Body of pancreas (tissue), 4 donors: ENCODE data around the gene PPARGC1A. TPM values are rescaled to one million over a fixed set of nuclear protein-coding genes. Genes with fewer than 3 reads are reported as not detected.

Experiments
- ATAC-seq: fragments of 150-250 bp; one replicate; pipeline ENCODE4 v1.9.1; 2016
- DNase-seq, 4 donors: peaks; one replicate each; pipeline ENCODE4 v3.0.0-alpha.2; 2019
- H3K27ac ChIP-seq, 4 donors: fragments of 200-600 bp; sonication (generic); 1 replicate in 3 of 4; 2 replicates in 1 of 4; pipeline versions ENCODE4 v1.5.1 to v1.6.1; 2016 to 2019; ENCODE audit warnings: mild to moderate bottlenecking in 1 of 4, mixed read lengths in 1 of 4, moderate library complexity in 1 of 4
- H3K27me3 ChIP-seq, 2 donors: fragments of 200-600 bp; sonication (generic); one replicate each; pipeline ENCODE4 v1.6.0; 2016; ENCODE audit warnings: mild to moderate bottlenecking in 1 of 2
- H3K36me3 ChIP-seq, 2 donors: fragments of 200-600 bp; sonication (generic); replicated peaks in 1 of 2; 2 replicates each; pipeline ENCODE4 v1.5.1; 2016; ENCODE audit warnings: low read depth in 2 of 2; ENCODE audit not compliant: insufficient read depth in 1 of 2
- H3K4me1 ChIP-seq: fragments of 200-600 bp; sonication (generic); one replicate; pipeline ENCODE4 v1.6.0; 2016
- H3K4me3 ChIP-seq, 2 donors: fragments of 200-600 bp; sonication (generic); 1 replicate in 1 of 2; 2 replicates in 1 of 2; pipeline ENCODE4 v1.5.1; 2016 to 2019
- H3K9me3 ChIP-seq, 3 donors: fragments of 200-600 bp; sonication (generic); 1 replicate in 2 of 3; 2 replicates in 1 of 3; pipeline ENCODE4 v1.5.1; 2016
- POLR2A ChIP-seq, 3 donors: fragments of 450-650 bp; IDR thresholded peaks; one replicate each; pipeline ENCODE4 v1.6.1; 2016; ENCODE audit warnings: antibody characterized with exemption in 3 of 3, mild to moderate bottlenecking in 2 of 3
- WGBS, 2 donors: methylation state at CpG; one replicate each; pipeline ENCODE4 v1.1.5; 2017; 5-methylcytosine and 5-hydroxymethylcytosine counted together
- intact Hi-C: fragments of 100-400 bp; cut with DNase I; formaldehyde crosslinking; loops from one replicate; pipeline ENCODE4 v1.15.1; 2023
- total RNA-seq, 2 donors: library from RNA; depleted of rRNA; stranded (reverse); fragments of >200 nt; gene quantifications; one replicate each; pipeline ENCODE4 v1.1.0, GENCODE V29; 2016
- TF ChIP-seq, protein P1 (sequence below), 7 experiments: fragments of 450-650 bp in 4 of 7; fragments of 200-600 bp in 3 of 7; sonication (generic) in 3 of 7; IDR thresholded peaks; one replicate each; pipeline ENCODE4 v1.5.1; 2016 to 2019; ENCODE audit warnings: antibody characterized with exemption in 7 of 7

PPARGC1A gene
- total RNA-seq, 2 donors from 2014 or later: 8.0 to 44.8 TPM

DNA sequence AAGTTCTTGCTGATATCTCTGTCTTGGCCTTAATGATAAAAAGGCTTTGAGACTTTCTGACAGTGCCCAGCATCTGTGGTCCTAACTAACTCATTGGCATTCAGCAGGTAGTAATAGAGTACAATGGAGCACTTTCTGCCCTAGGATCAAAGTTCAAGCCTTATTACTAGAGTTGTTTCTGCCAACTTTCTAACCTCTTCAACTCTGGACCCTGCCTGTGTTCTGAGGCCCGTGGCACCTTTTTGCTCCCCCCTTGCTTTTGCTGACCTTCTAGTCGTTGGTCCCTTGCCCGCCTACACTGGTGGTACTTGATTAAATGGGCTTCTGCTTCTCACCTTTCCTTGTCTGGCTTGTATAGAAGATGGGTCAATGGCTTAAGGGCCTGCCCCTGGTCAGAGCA lies 126.3 kb downstream of the PPARGC1A start:
- H3K36me3 ChIP-seq: no peaks in the 10 kb centered on the region
- no peaks in the 10 kb centered on the region for H3K27me3 ChIP-seq
- intact Hi-C loops: no loop called here
- no peak overlapping the region for H3K27ac ChIP-seq
- DNase-seq (no peak), ATAC-seq (no peak)
- no peaks in the 10 kb centered on the region for H3K9me3 ChIP-seq
- H3K4me3 ChIP-seq: no peak overlapping the region
- TF ChIP-seq, protein P1, sequence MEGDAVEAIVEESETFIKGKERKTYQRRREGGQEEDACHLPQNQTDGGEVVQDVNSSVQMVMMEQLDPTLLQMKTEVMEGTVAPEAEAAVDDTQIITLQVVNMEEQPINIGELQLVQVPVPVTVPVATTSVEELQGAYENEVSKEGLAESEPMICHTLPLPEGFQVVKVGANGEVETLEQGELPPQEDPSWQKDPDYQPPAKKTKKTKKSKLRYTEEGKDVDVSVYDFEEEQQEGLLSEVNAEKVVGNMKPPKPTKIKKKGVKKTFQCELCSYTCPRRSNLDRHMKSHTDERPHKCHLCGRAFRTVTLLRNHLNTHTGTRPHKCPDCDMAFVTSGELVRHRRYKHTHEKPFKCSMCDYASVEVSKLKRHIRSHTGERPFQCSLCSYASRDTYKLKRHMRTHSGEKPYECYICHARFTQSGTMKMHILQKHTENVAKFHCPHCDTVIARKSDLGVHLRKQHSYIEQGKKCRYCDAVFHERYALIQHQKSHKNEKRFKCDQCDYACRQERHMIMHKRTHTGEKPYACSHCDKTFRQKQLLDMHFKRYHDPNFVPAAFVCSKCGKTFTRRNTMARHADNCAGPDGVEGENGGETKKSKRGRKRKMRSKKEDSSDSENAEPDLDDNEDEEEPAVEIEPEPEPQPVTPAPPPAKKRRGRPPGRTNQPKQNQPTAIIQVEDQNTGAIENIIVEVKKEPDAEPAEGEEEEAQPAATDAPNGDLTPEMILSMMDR (IDR thresholded peaks at IDR 0.05): no peak
- no peak for TF ChIP-seq POLR2A (IDR thresholded peaks at IDR 0.05)
- WGBS, 2 donors: 26 to 40% methylated on average over 3 of the region's 3 CpGs
- H3K4me1 ChIP-seq: peaks cover 6% of the 10 kb centered on the region

DNA sequence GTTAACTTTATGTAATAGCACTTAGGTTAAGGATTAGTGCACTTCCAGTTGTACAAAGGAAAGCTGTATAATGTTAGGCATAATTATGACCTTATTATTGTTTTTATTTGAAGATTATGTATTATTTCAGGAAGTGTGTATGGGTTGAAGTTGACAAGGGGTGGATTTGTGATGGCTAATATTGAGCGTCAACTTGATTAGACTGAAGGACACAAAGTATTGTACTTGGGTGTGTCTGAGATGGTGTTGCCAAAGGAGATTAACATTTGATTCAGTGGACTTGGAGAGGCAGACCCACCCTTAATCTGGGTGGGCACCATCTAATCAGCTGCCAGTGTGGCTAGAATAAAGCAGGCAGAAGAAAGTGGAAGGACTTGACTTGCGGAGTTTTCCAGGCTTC lies 127.3 kb downstream of the PPARGC1A start:
- no peak for DNase-seq
- Histone ChIP-seq H3K4me1 (peaks cover 4% of the 10 kb centered on the region), H3K9me3 (no peaks in the 10 kb centered on the region), H3K27me3 (no peaks in the 10 kb centered on the region), H3K4me3 (no peak overlapping the region), H3K27ac (no peak overlapping the region), H3K36me3 (no peaks in the 10 kb centered on the region)
- intact Hi-C loops: no loop called here
- 93 to 95% methylated on average over 2 of the region's 2 CpGs for WGBS, 2 donors
- no peak for ATAC-seq
- TF ChIP-seq, protein P1 (IDR thresholded peaks at IDR 0.05): no peak

DNA sequence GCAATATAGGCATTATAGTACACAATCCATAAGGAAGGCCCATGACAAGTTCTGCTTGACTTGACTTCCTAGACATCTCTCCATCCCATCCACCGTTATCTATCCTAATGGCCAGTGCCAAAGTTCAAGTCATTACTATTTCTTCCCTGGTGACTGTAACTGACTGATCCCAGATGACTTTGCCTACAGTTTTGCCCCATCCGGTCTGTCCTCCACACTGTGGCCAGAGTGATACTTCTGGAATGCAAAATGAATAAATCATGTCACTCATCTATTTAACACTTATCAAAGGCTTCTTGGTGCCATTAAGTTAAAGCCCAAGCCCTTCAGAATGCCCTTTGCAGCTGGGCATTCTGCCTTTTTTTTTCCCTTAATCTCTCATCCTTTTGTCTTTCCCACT lies 130.8 kb downstream of the PPARGC1A start:
- Histone ChIP-seq H3K36me3 (no peaks in the 10 kb centered on the region), H3K9me3 (no peaks in the 10 kb centered on the region), H3K4me3 (no peak overlapping the region), H3K27me3 (no peaks in the 10 kb centered on the region), H3K4me1 (no peaks in the 10 kb centered on the region), H3K27ac (no peak overlapping the region)
- no peak for TF ChIP-seq POLR2A (IDR thresholded peaks at IDR 0.05)
- TF ChIP-seq, protein P1 (IDR thresholded peaks at IDR 0.05): no peak
- ATAC-seq: no peak
- intact Hi-C loops: no loop called here
- WGBS, 2 donors: 20 to 39% methylated on average over 2 of the region's 2 CpGs
- no peak for DNase-seq

DNA sequence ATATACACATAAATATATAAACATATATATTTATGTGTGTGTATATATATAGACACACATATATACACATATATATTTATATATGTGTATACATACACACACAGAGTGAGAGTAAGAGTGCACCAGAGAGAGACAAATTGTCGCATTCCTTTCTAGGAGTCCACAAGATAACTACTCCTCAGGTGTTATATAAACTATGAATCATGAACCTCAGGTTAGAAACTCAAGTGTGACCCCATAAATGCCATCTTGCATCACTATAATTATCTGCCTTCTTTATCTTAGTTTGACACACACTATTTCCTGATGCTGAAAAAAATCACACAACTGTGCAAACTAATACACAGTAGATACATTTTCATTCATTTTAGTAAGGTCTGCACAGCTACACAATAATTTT lies 135.2 kb downstream of the PPARGC1A start:
- Histone ChIP-seq H3K27me3 (no peaks in the 10 kb centered on the region), H3K36me3 (no peaks in the 10 kb centered on the region), H3K27ac (no peak overlapping the region), H3K4me1 (no peaks in the 10 kb centered on the region), H3K4me3 (no peak overlapping the region), H3K9me3 (no peaks in the 10 kb centered on the region)
- intact Hi-C loops: no loop called here
- TF ChIP-seq, protein P1 (IDR thresholded peaks at IDR 0.05): no peak
- TF ChIP-seq POLR2A (IDR thresholded peaks at IDR 0.05): no peak
- 84 to 89% methylated on average over 1 of the region's 1 CpG for WGBS, 2 donors
- ATAC-seq: no peak
- DNase-seq: no peak

- WGBS, 2 donors: 70 to 72% methylated on average over 2 of the region's 2 CpGs
- DNase-seq: no peak
- no peak for ATAC-seq
- TF ChIP-seq, protein P1 (IDR thresholded peaks at IDR 0.05): no peak
- TF ChIP-seq POLR2A (IDR thresholded peaks at IDR 0.05): no peak
- intact Hi-C loops: no loop called here
- no peak overlapping the region for H3K27ac ChIP-seq
- no peaks in the 10 kb centered on the region for H3K36me3 ChIP-seq
- no peak overlapping the region for H3K4me3 ChIP-seq
- no peaks in the 10 kb centered on the region for H3K4me1 ChIP-seq
- no peaks in the 10 kb centered on the region for H3K9me3 ChIP-seq
- H3K27me3 ChIP-seq: no peaks in the 10 kb centered on the region
Measured at GRCh38 chr4:23750125-23750524, 139.7 kb downstream of the PPARGC1A start.
